ENCODE data around the gene KIF11. TPM values are rescaled to one million over a fixed set of nuclear protein-coding genes. Genes with fewer than 3 reads are reported as not detected.

KIF11 gene
- total RNA-seq, 2 experiments from 2014 or later = 43.8 to 44.4 TPM

DNA sequence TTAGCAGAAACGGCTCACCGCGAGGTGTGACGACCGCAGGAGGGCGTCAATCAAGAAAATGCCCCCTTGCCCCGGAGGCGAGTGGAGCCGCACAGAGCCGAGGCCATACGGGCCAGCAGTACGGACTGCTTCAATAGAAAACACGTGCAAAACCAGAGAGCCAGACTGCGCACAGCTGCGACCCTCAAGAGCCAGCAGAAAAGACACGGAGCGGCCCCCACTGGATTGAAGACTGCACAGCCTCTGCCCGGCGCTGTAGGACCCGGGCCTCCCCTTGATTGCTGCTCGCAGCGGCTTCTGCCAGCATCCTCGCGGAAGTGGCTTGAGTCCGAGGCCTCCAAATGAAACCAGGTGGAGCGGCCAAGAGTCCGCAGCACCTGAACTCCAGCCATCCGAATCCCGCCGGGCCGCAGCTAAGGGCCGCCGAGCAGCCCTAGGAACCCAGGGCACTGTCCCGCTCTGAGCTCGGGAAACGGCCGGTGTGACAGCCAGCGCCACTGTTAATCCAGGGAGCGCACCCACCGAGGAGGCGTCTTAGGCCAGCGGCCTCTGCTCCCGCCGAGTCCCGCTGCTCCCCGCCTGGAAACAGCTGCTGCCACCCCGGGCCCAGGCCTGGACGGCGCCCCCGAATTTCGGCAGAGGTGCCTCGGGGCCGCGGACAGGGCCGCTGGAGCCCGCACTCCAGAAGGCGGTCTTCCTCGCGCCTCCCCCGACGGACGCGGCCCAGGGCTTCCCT, 96.2 kb downstream of the KIF11 start:
- H3K4me1 Mint-ChIP-seq (ENCODE audit: low read depth) = peaks cover 22% of the 10 kb centered on the region
- no peak overlapping the region for H3K27ac Mint-ChIP-seq
- peak; percentile 9 for ATAC-seq
- peaks cover 2% of the 10 kb centered on the region for H3K9me3 Mint-ChIP-seq
- H3K4me3 Mint-ChIP-seq = peak overlapping the region; percentile 50
- TF ChIP-seq, protein P1, sequence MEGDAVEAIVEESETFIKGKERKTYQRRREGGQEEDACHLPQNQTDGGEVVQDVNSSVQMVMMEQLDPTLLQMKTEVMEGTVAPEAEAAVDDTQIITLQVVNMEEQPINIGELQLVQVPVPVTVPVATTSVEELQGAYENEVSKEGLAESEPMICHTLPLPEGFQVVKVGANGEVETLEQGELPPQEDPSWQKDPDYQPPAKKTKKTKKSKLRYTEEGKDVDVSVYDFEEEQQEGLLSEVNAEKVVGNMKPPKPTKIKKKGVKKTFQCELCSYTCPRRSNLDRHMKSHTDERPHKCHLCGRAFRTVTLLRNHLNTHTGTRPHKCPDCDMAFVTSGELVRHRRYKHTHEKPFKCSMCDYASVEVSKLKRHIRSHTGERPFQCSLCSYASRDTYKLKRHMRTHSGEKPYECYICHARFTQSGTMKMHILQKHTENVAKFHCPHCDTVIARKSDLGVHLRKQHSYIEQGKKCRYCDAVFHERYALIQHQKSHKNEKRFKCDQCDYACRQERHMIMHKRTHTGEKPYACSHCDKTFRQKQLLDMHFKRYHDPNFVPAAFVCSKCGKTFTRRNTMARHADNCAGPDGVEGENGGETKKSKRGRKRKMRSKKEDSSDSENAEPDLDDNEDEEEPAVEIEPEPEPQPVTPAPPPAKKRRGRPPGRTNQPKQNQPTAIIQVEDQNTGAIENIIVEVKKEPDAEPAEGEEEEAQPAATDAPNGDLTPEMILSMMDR (IDR thresholded peaks at IDR 0.05) = no peak
- H3K36me3 Mint-ChIP-seq (ENCODE audit: low read depth) = no peaks in the 10 kb centered on the region
- intact Hi-C loops (cut with micrococcal nuclease) = no loop called here
- ChIA-PET POLR2A (interaction anchor here (1.0 to 1.1 kb wide), 2 partner anchors 8 to 115 kb away, joined by 3 read pairs; partner anchors contain the start of gene IDE), CTCF (no interaction called here)
- DNase-seq = peak; percentile 22
- peaks cover 62% of the 10 kb centered on the region for H3K27me3 Mint-ChIP-seq

DNA sequence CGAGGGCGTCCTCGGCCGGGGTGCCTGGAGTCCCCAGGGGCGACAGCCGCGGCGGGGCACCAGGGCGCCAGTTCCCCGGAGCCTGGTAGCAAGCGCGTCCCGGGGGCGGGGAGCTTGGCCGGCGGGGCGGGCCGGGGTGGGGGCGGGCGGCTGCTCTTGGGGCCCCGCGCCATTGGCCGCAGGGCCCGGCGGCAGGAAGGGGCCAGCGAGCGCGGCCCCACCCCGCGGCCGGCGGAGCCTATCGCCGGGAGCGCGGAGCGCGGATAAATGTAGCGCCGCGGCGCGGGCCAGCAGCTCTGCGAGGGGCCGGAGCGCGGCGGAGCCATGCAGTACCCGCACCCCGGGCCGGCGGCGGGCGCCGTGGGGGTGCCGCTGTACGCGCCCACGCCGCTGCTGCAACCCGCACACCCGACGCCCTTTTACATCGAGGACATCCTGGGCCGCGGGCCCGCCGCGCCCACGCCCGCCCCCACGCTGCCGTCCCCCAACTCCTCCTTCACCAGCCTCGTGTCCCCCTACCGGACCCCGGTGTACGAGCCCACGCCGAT, 96.8 kb downstream of the KIF11 start, which contains the start of gene HHEX:
HHEX (plus strand) TSS at position 293 of the 548 bp plus-strand sequence; CDS start at position 325, 32 bp downstream.
- Mint-ChIP-seq H3K27ac (no peak within 1 kb of the TSS), H3K9me3 (peaks cover 2% of the 10 kb centered on the region), H3K27me3 (peaks cover 62% of the 10 kb centered on the region), H3K4me3 (peak within 1 kb of the TSS; percentile 50), H3K4me1 (ENCODE audit: low read depth) (peaks cover 22% of the 10 kb centered on the region), H3K36me3 (ENCODE audit: low read depth) (no peaks in the 10 kb centered on the region)
- DNase-seq = peak; percentile 41
- ChIA-PET CTCF (no interaction called here), POLR2A (interaction anchor here (1.0 to 1.1 kb wide), 2 partner anchors 8 to 116 kb away, joined by 3 read pairs; partner anchors contain the start of gene IDE)
- TF ChIP-seq, protein P1 (IDR thresholded peaks at IDR 0.05) = no peak
- ATAC-seq = peak; percentile 64
- intact Hi-C loops (cut with micrococcal nuclease) = loop anchor here (10.0 kb wide), 1 partner anchor 385 kb away; the partner anchor contains the start of gene CYP26A1

DNA sequence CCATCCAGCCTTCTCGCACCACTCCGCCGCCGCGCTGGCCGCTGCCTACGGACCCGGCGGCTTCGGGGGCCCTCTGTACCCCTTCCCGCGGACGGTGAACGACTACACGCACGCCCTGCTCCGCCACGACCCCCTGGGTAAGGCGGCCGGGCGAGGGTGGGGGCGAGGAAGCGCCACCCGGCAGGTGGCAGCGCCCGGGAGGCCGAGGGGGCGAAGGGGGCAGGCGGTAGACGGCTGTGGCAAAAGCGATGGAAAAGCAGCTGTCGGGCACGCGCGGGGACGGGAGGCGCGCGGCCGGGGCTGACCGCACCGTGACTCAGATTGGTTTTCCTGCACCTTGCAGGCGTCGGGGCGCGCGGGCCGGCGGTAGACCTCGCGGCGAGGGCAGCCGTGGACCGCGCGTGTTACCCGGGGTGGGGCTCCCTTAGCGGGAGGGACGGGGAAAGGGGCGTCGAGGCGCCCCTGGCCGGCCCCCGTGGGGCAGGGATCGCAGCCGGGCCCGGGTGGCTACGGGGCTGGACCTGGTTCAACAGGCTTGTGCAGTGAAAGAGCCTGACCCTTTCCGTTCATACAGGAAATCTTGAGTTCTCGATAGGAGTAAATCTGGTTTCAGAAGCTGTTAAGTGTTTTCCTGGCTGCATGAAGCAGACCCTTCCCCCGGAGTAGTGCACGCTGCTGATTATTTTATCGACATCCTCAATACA, 97.4 kb downstream of the KIF11 start:
- intact Hi-C loops (cut with micrococcal nuclease) = loop anchor here (10.0 kb wide), 1 partner anchor 384 kb away; the partner anchor contains the start of gene CYP26A1
- peaks cover 22% of the 10 kb centered on the region for H3K4me1 Mint-ChIP-seq (ENCODE audit: low read depth)

DNA sequence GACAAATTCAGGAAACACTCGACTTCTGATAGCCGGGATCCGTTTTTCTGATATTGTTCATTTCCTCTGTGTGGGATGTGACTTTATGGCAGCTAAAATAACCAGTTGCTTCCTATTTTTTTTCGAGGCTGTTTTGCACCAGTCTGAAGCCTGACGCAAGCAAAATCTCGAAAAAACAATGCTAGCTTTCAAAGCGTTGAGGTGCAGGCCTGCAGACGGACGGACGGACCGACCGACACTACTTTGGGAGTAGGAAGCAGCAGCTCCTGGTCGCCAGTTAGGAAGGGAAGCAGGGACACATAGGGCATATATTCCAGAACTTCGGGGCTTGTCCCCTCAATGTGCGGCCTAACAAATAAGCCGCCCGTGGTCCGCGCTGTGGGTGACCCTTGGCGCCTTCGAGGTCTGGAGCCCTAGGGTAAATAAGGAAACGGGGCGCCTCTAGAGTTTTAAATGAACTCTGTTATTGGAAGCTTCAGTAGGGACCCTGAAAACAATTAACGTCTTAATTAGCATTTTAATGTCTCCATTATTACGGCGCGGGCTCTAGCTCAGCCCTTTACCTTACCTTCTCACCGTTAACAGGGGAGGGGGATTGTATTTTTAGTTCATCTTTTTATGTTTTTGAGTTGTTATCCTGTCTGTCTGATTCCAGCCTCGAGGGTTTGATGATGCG, 98.1 kb downstream of the KIF11 start:
- TF ChIP-seq, protein P1 (IDR thresholded peaks at IDR 0.05) = no peak
- Mint-ChIP-seq H3K27me3 (peaks cover 53% of the 10 kb centered on the region), H3K4me3 (peak overlapping the region; percentile 37), H3K4me1 (ENCODE audit: low read depth) (peaks cover 22% of the 10 kb centered on the region), H3K27ac (no peak overlapping the region), H3K9me3 (no peaks in the 10 kb centered on the region), H3K36me3 (ENCODE audit: low read depth) (no peaks in the 10 kb centered on the region)
- ATAC-seq (no peak), DNase-seq (peak; percentile 2)
- ChIA-PET CTCF (interaction anchor here (0.7 to 0.9 kb wide), 2 partner anchors 100 to 897 kb away, joined by 3 read pairs; no protein-coding TSS in a partner anchor), POLR2A (interaction anchor here (0.6 to 0.9 kb wide), 3 partner anchors 39 to 487 kb away, joined by 3 to 4 read pairs (median 3); no protein-coding TSS in a partner anchor)
- intact Hi-C loops (cut with micrococcal nuclease) = loop anchor here (10.0 kb wide), 1 partner anchor 384 kb away; the partner anchor contains the start of gene CYP26A1

More for the DNA sequence above, 97.4 kb downstream of the KIF11 start:
- CTCF ChIA-PET = interaction anchor here (0.7 to 0.9 kb wide), 2 partner anchors 100 to 896 kb away, joined by 3 read pairs; no protein-coding TSS in a partner anchor
- DNase-seq = peak; percentile 80
- POLR2A ChIA-PET = interaction anchor here (0.6 to 0.9 kb wide), 3 partner anchors 38 to 486 kb away, joined by 3 to 4 read pairs (median 3); no protein-coding TSS in a partner anchor
- Mint-ChIP-seq H3K36me3 (ENCODE audit: low read depth) (no peaks in the 10 kb centered on the region), H3K27ac (no peak overlapping the region), H3K27me3 (peaks cover 59% of the 10 kb centered on the region), H3K9me3 (peaks cover 2% of the 10 kb centered on the region), H3K4me3 (peak overlapping the region; percentile 46)
- peak; percentile 66 for ATAC-seq
- TF ChIP-seq, protein P1 (IDR thresholded peaks at IDR 0.05) = no peak
